Measurements from ENCODE around the gene PCMT1. TPM values are rescaled to one million over a fixed set of nuclear protein-coding genes. Genes with fewer than 3 reads are reported as not detected.

PCMT1 gene
- total and polyA plus RNA-seq, 10 of the 15 experiments (the other 5 are each of a cell fraction or from before 2014, with no cell fraction given) = 48.5 to 126 (median 81.2) TPM

GRCh38 chr6:149761438-149761837 lies 11.9 kb downstream of the PCMT1 start (continued):
- TF ChIP-seq SMAD1 (IDR thresholded peaks at IDR 0.05; ENCODE audit: low read depth, partially characterized antibody) (no peak), CHD2 (IDR thresholded peaks at IDR 0.05; ENCODE audit: borderline replicate concordance, low read depth, low read length) (peak; percentile 39; the same call in 1 of the 2 replicates), RAD51 (IDR thresholded peaks at IDR 0.05) (0 out of 2 replicates have a peak, but pooled peaks have one; percentile 6), EP300 (IDR thresholded peaks at IDR 0.05; ENCODE audit: borderline replicate concordance in 1 of 2, control insufficient read depth in 1 of 2, low read depth in 2 of 2, low read length in 2 of 2) (peak; percentile 46 to 48; a peak in 2 of 4 replicates), BHLHE40 (IDR thresholded peaks at IDR 0.05; ENCODE audit: borderline replicate concordance in 1 of 2, low read depth in 2 of 2, low read length in 1 of 2) (peak in 1 of 2 experiments; percentile 27; a peak in 1 of 4 replicates), BACH1 (IDR thresholded peaks at IDR 0.05; ENCODE audit: borderline replicate concordance) (peak; percentile 23; the same call in 1 of the 2 replicates), JUND (IDR thresholded peaks at IDR 0.05; ENCODE audit: low read depth, low read length) (no peak), PBX3 (IDR thresholded peaks at IDR 0.05; ENCODE audit: insufficient replicate concordance, low read depth, low read length) (peak; percentile 69)
- TF ChIP-seq, protein P1, sequence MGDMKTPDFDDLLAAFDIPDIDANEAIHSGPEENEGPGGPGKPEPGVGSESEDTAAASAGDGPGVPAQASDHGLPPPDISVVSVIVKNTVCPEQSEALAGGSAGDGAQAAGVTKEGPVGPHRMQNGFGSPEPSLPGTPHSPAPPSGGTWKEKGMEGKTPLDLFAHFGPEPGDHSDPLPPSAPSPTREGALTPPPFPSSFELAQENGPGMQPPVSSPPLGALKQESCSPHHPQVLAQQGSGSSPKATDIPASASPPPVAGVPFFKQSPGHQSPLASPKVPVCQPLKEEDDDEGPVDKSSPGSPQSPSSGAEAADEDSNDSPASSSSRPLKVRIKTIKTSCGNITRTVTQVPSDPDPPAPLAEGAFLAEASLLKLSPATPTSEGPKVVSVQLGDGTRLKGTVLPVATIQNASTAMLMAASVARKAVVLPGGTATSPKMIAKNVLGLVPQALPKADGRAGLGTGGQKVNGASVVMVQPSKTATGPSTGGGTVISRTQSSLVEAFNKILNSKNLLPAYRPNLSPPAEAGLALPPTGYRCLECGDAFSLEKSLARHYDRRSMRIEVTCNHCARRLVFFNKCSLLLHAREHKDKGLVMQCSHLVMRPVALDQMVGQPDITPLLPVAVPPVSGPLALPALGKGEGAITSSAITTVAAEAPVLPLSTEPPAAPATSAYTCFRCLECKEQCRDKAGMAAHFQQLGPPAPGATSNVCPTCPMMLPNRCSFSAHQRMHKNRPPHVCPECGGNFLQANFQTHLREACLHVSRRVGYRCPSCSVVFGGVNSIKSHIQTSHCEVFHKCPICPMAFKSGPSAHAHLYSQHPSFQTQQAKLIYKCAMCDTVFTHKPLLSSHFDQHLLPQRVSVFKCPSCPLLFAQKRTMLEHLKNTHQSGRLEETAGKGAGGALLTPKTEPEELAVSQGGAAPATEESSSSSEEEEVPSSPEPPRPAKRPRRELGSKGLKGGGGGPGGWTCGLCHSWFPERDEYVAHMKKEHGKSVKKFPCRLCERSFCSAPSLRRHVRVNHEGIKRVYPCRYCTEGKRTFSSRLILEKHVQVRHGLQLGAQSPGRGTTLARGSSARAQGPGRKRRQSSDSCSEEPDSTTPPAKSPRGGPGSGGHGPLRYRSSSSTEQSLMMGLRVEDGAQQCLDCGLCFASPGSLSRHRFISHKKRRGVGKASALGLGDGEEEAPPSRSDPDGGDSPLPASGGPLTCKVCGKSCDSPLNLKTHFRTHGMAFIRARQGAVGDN (IDR thresholded peaks at IDR 0.05) = peak; percentile 44; the same call in 1 of the 2 replicates
- TF ChIP-seq, protein P2, sequence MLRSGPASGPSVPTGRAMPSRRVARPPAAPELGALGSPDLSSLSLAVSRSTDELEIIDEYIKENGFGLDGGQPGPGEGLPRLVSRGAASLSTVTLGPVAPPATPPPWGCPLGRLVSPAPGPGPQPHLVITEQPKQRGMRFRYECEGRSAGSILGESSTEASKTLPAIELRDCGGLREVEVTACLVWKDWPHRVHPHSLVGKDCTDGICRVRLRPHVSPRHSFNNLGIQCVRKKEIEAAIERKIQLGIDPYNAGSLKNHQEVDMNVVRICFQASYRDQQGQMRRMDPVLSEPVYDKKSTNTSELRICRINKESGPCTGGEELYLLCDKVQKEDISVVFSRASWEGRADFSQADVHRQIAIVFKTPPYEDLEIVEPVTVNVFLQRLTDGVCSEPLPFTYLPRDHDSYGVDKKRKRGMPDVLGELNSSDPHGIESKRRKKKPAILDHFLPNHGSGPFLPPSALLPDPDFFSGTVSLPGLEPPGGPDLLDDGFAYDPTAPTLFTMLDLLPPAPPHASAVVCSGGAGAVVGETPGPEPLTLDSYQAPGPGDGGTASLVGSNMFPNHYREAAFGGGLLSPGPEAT (IDR thresholded peaks at IDR 0.05; ENCODE audit: low read depth) = peak; percentile 97
- TF ChIP-seq, protein P3, sequence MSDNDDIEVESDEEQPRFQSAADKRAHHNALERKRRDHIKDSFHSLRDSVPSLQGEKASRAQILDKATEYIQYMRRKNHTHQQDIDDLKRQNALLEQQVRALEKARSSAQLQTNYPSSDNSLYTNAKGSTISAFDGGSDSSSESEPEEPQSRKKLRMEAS (IDR thresholded peaks at IDR 0.05; ENCODE audit: low read depth, low read length) = no peak
